NCI-H345 (cell line): ENCODE results near the gene UST.
"Not testable (repeated sequence)": the region's sequence is repeated elsewhere in the genome, so short reads cannot be mapped to it uniquely, and the experiment has no call there.

Experiments
- DNase-seq: peaks from one replicate; lab custom pipeline; 2025; lab: John Stamatoyannopoulos, UW

Gene UST

DNA sequence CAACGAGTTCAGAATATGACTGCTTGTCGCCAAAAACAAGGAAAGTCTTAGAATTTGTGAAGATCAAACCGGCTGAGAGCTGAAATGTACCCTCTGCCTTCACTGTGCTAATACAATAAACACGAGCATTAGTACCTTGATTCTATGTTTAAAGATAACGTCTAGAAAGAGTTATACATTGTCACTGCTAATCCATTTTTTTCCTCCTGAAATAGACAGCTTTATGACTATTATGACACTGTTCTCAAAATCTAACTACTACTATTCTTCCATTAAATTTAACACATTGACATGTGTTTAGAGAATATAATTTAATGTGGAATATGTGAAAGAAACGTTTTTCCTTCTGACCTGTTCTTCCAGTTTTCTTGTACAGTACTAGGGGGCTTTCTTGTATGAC, 204.8 kb downstream of the UST start:
- DNase-seq, result no peak

DNA sequence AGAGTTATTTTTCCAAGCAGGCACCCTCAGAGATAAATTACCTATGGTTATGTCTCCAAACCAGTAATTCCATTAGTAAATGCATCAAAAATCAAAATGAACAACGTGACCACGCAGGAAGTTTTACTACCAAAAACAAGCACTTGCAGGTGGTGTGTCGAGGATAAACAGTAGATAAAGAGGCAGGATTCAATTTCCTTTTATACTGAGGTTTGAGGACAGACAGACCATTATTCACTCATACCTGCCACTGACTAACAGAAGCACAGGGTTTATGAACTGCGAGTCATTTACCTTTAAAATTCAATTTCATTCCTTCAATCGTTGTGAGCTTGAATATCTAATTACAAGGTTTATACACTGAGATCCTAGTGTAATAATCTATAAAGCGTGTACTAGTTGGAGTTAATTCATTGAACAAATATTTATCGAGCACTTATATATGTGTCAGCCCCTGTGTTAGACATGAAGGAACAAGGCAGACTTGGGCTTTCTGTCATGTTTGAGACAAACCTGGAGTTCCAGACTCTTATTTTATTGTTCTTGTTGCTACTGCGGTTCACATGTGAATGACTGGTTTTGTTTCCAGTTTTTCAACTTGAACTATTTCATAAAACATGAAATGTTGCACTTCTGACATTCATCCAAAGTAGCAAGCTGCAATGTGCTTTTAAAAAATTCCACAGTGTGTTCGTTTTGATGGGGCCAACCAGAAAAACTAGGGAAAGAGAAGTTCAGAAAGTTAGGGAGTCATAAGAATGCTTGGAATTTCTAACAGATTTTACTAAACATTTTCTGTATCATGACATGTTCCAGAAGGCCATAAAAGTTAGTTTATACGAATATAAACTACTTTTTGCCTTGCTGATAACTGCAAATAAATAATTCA, 205.6 kb downstream of the UST start:
- DNase-seq, result no peak

DNA sequence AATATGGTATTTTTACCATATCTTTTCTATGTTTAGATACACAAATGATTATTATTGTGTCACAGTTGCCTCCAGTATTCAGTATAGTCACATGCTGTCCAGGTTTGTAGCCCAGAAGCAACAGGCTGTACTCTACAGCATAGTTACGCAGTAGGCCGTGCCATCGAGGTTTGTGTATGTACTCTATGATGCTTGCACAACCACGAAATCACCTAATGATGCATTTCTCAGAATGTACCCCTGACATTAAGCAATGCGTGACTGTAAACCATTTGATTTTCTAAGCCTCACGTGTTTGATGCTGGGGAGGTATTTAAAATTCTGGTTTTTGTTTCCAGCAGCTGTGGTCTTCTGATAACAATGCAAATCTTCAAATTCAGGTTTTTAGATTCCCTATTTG, 207.6 kb downstream of the UST start:
- no peak for DNase-seq

GRCh38 chr6:148954934-148955333, 208.1 kb downstream of the UST start:
- no peak for DNase-seq

DNA sequence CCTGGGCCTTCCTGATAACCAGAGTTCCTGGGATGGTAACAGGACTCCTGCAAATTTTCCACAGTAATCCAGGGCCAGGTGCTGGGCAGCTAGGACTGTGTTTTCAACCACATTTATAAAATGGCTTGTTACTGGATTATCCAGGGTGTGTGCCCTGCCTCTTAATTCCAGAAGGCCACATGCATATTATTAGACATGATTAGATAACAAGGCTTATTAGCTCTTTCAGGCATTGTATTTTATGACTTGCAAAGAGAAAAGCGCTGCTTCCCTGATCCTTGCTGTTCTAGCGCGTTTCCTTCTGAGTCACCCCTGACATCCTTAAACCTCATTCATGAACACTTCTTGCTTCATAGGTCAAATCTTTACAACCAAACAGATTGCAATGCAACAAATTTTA, 208.6 kb downstream of the UST start:
- DNase-seq, result no peak

DNA sequence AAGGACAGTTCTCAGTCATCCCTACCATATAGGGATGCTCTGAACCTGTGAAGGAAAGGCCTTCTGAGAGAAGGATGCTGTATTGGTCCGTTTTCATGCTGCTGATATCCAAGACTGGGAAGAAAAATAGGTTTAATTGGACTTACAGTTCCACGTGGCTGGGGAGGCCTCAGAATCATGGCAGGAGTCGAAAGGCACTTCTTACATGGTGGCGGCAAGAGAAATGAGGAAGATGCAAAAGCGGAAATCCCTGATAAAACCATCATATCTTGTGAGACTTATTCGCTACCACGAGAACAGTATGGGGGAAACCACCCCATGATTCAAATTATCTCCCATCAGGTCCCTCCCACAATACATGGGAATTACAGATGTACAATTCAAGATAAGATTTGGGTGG, 209.3 kb downstream of the UST start:
- not testable (repeated sequence) for DNase-seq

- no peak for DNase-seq
Measured at GRCh38 chr6:148957752-148958151, 210.9 kb downstream of the UST start.

DNA sequence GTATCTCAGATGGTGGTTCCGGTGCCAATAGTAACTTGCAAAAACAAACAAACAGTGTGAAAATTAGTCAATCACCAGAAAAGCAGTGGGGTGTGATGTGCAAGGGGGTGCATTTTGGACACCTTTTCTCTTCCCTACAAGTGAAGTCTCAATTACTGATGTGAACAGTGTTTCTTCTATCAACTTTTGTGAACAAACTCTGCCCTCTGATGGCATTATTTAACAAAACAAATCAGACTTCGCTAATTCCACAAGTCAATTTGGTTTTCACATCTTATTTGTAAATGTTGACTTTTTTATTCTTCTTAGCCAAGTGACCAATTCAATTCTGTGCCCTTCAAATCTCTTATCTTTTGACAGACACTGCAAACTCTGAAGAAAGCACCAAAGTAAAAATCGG, 212.2 kb downstream of the UST start:
- DNase-seq, result no peak

DNA sequence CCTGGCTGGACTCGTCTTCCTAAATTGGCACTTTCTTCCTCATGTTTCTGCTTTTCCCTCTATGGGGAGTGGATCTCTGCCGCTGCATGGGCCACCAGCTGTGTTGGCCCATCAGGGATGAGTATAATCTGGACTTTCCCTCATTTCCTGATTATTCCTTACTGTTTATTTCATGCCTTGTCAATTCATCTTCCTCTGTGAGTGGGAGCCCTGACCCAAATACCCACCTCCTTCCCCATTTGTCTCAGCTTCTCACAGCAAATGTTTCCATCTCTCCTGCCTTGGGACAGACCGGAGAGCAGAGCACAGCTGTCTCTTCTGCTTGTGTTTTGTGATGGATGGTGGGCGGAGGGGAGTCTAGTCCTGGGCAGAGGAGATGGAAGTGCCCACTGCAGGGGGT, 212.7 kb downstream of the UST start:
- no peak for DNase-seq

- no peak for DNase-seq
Measured at GRCh38 chr6:148962854-148963515, 216.2 kb downstream of the UST start.

- DNase-seq, result no peak
Measured at GRCh38 chr6:148963738-148964137, 216.9 kb downstream of the UST start.

GRCh38 chr6:148964467-148964866, 217.6 kb downstream of the UST start:
- DNase-seq, result no peak

DNA sequence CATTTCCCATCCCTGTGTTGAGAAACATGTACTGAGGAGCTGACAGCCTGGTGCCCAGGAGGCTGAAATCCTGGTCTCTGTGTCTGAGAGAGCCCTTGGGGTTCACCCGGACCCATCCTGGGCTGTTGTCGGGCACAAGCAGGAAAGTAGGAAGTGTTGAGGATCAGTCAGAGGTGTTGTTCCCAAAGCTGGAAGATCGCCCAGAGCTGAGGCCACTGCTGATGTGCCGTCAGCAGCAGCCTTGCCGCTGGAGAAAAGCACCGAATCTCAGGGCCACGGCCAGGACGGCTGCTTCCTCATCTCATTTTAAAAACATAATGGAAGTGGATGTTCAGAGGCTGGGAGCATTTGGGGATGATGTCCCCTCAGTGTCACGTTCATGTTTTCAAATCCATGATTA, 218.5 kb downstream of the UST start:
- no peak for DNase-seq

DNA sequence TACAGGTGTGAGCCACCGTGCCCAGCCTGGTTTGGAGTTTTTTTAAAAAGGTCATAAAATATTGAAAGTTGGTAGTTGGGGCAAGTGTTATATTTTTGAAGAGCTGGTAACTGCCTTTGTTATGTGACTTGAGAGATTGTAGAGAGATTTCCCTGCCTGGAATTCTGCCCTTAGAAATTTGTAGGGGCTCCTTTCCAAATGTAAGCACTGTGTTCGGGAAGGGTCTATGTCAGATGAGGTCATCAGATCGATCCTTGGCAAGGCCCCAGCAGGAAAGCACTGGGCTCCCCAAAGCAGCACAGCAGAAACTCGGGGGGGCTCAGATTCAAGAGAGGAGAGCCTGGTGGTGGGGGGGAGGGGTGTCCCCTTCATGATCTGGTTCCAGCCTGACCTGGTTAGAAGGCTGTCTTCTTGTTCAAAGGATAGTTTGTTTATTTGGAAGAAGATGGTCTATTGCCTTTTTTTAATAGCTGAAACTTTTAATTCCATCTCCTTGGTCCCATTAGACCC, 220.2 kb downstream of the UST start:
- no peak for DNase-seq

- DNase-seq, result no peak
Measured at GRCh38 chr6:148967541-148967956, 220.7 kb downstream of the UST start.

- DNase-seq, result no peak
Measured at GRCh38 chr6:148968771-148969602, 222.2 kb downstream of the UST start.

- DNase-seq, result peak; percentile 88
Measured at GRCh38 chr6:148969603-148970061, 222.8 kb downstream of the UST start.

- peak; percentile 47 for DNase-seq
Measured at GRCh38 chr6:148971031-148971927, 224.4 kb downstream of the UST start.

- peak; percentile 82 for DNase-seq
Measured at GRCh38 chr6:148972481-148972880, 225.7 kb downstream of the UST start.

- DNase-seq, result peak; percentile 15
Measured at GRCh38 chr6:148973538-148974208, 226.8 kb downstream of the UST start.

GRCh38 chr6:148974351-148974750, 227.5 kb downstream of the UST start:
- no peak for DNase-seq
